Measurements from ENCODE around the gene FYN.

Gene FYN

DNA sequence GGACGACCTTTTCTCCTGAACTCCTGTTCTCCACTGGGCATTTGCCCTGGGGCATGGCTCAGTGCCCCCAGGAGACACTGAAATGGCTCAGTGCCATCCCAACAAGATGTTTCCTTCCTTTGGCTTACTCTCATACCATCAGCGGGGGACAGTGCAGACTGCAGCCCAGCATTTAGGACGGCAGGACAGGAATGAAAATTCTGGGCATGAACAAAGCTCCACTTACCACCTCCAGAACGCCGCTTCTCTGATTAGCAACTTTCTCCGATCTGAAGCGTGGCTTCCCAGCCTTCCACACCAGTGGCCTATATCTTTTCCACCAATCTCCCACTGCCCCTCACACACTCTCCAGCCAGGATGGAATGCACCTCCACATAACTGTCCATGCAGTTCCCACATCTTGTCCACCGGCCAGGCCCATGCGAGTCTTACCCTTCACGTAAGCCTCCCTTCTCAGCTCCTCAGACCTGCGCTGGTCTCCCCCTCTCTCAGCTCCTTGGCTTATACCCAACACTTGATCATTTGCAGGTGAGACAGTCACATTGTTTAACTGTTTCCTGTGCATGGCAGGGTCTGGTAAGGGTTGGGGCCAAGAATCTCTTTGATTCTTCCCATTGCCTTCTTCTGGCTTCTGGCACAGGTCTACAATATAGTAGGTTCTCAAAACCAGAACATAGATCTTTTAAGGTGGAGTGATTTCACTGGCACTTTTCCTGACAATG, 114.5 kb downstream of the FYN start:
- TF ChIP-seq, protein P1, sequence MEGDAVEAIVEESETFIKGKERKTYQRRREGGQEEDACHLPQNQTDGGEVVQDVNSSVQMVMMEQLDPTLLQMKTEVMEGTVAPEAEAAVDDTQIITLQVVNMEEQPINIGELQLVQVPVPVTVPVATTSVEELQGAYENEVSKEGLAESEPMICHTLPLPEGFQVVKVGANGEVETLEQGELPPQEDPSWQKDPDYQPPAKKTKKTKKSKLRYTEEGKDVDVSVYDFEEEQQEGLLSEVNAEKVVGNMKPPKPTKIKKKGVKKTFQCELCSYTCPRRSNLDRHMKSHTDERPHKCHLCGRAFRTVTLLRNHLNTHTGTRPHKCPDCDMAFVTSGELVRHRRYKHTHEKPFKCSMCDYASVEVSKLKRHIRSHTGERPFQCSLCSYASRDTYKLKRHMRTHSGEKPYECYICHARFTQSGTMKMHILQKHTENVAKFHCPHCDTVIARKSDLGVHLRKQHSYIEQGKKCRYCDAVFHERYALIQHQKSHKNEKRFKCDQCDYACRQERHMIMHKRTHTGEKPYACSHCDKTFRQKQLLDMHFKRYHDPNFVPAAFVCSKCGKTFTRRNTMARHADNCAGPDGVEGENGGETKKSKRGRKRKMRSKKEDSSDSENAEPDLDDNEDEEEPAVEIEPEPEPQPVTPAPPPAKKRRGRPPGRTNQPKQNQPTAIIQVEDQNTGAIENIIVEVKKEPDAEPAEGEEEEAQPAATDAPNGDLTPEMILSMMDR (IDR thresholded peaks at IDR 0.05) = no peak

DNA sequence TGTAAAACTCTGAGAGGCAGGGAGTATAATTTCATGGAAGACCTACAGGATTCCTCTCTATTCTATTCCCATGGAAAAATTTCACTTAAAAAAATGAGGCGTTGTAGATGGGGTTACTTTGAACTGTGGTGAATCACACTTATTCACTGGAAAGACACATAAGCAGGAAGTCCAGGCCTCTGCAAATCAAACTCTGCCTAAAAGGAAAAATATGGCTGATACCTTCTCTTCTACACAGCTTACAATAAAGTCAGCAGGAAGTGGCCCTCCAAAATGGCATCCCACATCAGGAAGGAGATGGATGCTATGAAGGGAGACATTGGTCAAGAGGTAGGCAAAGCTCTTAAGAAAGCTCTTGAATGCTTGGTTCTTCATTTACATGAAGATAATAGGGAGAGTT, 115.9 kb downstream of the FYN start:
- TF ChIP-seq, protein P1 (IDR thresholded peaks at IDR 0.05) = no peak

DNA sequence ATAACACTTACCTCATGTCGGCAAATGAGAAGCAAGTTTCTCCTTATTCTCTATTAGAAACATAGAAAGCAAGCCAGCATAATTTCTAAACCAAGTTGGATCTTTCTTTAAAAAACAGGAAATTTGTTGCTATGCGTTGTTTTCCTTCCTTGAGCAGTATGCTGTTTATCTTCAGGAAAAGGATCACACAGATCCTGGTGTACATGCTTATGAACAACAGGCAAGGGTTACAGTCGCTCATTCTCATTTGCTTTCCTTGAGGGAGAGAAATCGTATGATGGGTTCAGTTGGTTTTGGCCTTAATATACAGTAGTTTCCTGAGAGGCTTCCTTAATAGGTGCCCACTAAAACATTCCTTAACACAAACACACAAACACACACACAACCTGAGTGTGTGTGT, 118.8 kb downstream of the FYN start:
- TF ChIP-seq, protein P1 (IDR thresholded peaks at IDR 0.05) = no peak

DNA sequence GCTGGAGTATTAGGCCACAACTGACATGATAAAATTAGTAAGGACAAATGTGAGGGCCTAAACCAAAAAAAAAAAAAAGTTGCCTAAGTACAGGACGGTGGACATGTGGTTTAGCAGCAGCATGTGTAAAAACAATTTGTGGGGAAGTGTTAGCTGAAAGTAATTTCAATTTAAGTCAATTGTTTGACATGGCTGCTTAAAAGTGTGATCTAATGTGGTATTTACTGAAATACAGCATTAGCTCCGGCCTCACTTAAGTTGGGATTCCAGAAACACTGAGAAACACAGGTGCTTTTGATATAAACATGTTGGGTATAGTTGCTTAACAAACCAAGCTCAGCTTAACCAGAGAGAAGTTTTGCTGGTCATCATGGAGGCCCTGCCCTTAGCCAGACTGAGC, 119.7 kb downstream of the FYN start:
- TF ChIP-seq, protein P1 (IDR thresholded peaks at IDR 0.05) = no peak

DNA sequence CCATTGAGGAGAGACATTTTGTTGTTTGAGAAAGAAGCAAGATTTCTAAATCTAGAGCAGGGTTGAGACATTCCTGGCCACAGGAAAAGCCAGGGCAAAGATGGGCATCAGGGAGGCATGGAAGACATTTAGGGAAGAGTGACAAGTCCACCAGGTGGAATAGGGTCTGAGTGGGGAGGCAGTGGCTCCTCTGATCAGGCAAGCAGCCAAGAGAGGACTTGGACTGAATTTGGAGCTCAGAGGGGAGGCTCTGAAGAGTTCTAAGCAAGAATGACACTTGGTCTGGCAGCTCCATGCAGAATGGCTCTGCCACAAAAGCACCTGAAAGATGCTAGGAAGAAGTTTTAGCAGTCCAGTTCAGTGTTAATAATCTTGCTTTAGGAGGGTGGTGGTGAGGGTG, 120.8 kb downstream of the FYN start:
- TF ChIP-seq, protein P1 (IDR thresholded peaks at IDR 0.05) = no peak

DNA sequence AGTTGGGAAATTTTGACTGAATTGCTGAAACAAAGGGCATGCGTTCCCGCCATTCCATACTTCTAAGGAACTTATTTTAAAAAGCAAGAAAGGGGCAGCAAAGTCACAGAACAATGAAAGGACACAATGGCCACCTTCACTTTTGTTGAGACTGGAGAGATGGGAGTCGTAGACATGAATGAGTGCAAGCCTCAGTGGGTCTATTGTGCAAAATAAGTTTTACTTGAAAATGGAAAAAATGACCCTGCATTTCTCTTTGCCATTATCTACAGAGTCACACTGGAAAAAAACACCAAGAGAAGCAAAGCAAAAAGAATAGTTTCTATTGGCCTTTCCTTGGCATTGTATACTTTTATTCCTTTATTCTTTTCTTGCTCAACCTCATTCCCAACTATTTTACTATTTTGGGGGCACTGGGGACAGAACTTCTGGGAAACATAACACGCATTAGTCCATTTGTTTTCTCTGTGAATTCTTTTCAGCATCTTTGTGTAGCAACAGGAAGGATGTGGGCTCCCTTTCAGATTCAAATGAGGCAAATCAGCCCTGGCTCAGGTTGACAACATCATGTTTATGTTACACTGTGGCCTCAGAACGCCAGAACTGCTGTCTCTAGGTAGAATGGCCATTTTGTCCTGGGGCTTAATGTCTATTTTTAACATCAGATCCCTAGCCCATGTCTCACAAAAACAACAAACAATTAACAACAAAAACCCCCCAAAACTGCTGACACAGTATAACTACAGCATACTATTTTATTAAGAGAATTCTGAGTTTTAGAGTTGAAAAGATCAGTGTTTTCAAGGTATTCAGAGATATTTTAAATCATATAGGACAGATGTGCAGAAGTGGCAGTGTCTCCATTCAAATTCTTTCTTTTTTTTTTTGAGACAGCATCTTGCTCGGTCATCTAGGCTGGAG, 122.2 kb downstream of the FYN start:
- TF ChIP-seq, protein P1 (IDR thresholded peaks at IDR 0.05) = no peak

DNA sequence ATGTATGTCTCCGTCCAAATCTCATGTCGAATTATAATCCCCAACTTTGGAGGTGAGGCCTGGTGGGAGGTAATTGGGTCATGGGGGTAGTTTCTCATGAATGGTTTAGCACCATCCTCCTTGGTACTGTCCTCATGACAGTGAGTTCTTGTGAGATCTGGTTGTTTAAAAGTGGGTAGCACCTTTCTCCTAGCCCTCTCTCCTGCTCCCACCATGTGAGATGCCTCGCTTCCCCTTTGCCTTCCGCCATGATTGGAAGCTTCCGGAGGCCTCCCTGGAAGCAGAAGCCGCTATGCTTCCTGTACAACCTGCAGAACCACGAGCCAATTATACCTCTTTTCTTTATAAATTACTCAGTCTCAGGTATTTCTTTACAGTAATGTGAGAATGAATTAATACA, 123.1 kb downstream of the FYN start:
- TF ChIP-seq, protein P1 (IDR thresholded peaks at IDR 0.05) = no peak

Data from LNCAP (cell line).